NCI-H526 (cell line): ENCODE results near the gene CNTLN.
"Not testable (repeated sequence)": the region's sequence is repeated elsewhere in the genome, so short reads cannot be mapped to it uniquely, and the experiment has no call there.

ENCODE experiments used
- DNase-seq, 2 experiments: peaks; one replicate each; lab custom pipeline; 2025; lab: John Stamatoyannopoulos, UW

Gene CNTLN

GRCh38 chr9:17171309-17172094 is 36.7 kb downstream of the CNTLN start:
- DNase-seq: no peak

GRCh38 chr9:17177496-17177895 is 42.7 kb downstream of the CNTLN start:
- not testable (repeated sequence) for DNase-seq

- no peak for DNase-seq
Measured at GRCh38 chr9:17185481-17186029, 50.7 kb downstream of the CNTLN start.

- no peak for DNase-seq
Measured at GRCh38 chr9:17191082-17191481, 56.2 kb downstream of the CNTLN start.

GRCh38 chr9:17204611-17205152 is 69.8 kb downstream of the CNTLN start:
- DNase-seq: no peak

- no peak for DNase-seq
Measured at GRCh38 chr9:17216011-17216410, 81.2 kb downstream of the CNTLN start.

- DNase-seq: no peak
Measured at GRCh38 chr9:17216646-17217045, 81.8 kb downstream of the CNTLN start.

- peak; percentile 31 to 52 for DNase-seq
Measured at GRCh38 chr9:17217272-17217671, 82.4 kb downstream of the CNTLN start.

- DNase-seq: no peak
Measured at GRCh38 chr9:17219261-17219660, 84.4 kb downstream of the CNTLN start.

GRCh38 chr9:17222932-17223331 is 88.1 kb downstream of the CNTLN start:
- no peak for DNase-seq

- no peak for DNase-seq
Measured at GRCh38 chr9:17225407-17225806, 90.6 kb downstream of the CNTLN start.

- no peak for DNase-seq
Measured at GRCh38 chr9:17229945-17230560, 95.2 kb downstream of the CNTLN start.

GRCh38 chr9:17230646-17231045 is 95.8 kb downstream of the CNTLN start:
- DNase-seq: no peak

GRCh38 chr9:17236147-17236546 is 101.3 kb downstream of the CNTLN start:
- DNase-seq: no peak

GRCh38 chr9:17246770-17247169 is 111.9 kb downstream of the CNTLN start:
- DNase-seq: no peak

GRCh38 chr9:17251100-17251499 is 116.3 kb downstream of the CNTLN start:
- no peak for DNase-seq

GRCh38 chr9:17268531-17269188 is 133.8 kb downstream of the CNTLN start:
- peak; percentile 80 to 84 for DNase-seq

GRCh38 chr9:17269799-17270198 is 135.0 kb downstream of the CNTLN start:
- DNase-seq: no peak

- DNase-seq: no peak
Measured at GRCh38 chr9:17272536-17272935, 137.7 kb downstream of the CNTLN start.

GRCh38 chr9:17280350-17281012 is 145.6 kb downstream of the CNTLN start:
- no peak for DNase-seq

- not testable (repeated sequence) for DNase-seq
Measured at GRCh38 chr9:17290673-17291072, 155.8 kb downstream of the CNTLN start.

- DNase-seq: no peak
Measured at GRCh38 chr9:17291766-17292165, 156.9 kb downstream of the CNTLN start.
